Measurements from ENCODE around the gene GFOD1. TPM values are rescaled to one million over a fixed set of nuclear protein-coding genes. Genes with fewer than 3 reads are reported as not detected.

The GFOD1 gene
- total RNA-seq, 1 donor from 2014 or later = 20.2 TPM

GRCh38 chr6:13484138-13484708, 3.2 kb downstream of the GFOD1 start:
- ATAC-seq (no peak), DNase-seq (no peak)
- TF ChIP-seq CTCF (IDR thresholded peaks at IDR 0.05) = no peak
- Histone ChIP-seq H3K9me3 (no peaks in the 10 kb centered on the region), H3K4me3 (peak overlapping the region; percentile 91), H3K27ac (peak overlapping the region; percentile 18), H3K4me1 (peaks cover 47% of the 10 kb centered on the region), H3K27me3 (ENCODE audit: low read depth) (no peaks in the 10 kb centered on the region), H3K36me3 (peaks cover 6% of the 10 kb centered on the region)
- intact Hi-C loops (cut with DNase I) = no loop called here

DNA sequence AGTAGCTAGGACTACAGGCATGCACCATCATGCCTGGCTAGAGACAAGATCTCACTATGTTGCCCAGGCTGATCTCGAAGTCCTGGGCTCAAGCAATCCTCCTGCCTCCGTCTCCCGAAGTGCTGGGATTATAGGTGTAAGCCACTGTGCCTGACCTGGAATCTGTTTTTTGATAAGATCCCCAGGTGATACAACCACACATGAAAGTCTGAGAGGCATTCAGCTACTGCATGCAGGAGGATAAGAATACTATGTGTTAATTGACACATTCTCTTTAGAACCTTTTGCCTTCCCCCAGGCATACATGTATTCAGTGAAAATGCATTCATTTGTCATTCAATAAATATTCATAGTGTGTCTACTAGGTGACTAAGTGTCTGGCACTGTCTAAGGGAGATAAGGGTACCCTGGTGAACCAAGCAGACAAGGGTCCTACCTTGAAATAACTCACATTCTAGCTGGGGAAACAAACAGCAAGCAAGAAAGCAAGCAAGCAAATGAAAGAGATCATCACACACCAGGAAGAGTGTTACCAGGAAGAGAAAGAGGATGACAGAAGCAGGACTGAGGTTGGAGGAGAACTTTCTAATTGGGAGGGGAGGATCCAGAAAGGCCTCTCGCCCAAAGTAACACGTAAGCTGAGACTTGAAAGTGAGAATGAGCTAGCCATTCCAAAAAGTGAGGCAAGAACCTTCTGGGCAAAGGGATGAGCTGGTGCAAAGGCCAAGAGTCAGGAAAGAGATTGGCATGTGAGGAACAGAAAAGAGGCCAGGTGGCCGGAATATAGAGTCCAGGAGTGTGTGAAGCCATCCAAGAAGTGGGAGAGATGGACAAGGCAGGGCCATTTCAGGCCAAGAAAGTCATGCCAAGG, 6.5 kb downstream of the GFOD1 start:
- intact Hi-C loops (cut with DNase I) = no loop called here
- H3K27ac ChIP-seq = no peak overlapping the region
- H3K4me3 ChIP-seq = no peak overlapping the region
- no peak for DNase-seq
- ATAC-seq = no peak
- peaks cover 10% of the 10 kb centered on the region for H3K36me3 ChIP-seq
- no peaks in the 10 kb centered on the region for H3K27me3 ChIP-seq (ENCODE audit: low read depth)
- peaks cover 36% of the 10 kb centered on the region for H3K4me1 ChIP-seq
- TF ChIP-seq CTCF (IDR thresholded peaks at IDR 0.05) = no peak
- no peaks in the 10 kb centered on the region for H3K9me3 ChIP-seq

DNA sequence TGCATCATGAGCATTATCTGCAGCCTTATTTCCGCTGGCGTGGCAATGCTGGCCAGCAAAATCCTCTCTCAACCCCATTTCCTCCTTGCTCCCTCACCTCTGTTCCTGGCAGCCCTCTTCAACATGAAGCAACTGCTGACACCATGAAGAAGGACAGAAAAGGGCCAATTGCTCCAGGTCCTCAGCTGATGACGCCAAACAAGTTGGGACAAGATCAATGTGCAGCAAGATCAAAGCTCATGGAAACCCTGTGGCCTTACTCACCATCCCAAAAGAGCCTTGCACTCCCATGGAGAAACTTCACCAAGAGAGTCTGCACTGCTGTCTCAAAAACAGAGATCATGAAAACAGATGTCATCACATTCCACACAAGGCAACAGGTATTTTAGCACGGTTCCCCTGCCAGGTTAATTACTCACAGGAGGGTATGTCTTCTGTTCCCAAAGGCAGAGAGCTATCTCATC, 7.4 kb downstream of the GFOD1 start:
- intact Hi-C loops (cut with DNase I) = no loop called here
- no peak for TF ChIP-seq CTCF (IDR thresholded peaks at IDR 0.05)

GRCh38 chr6:13479206-13479800, 8.1 kb downstream of the GFOD1 start:
- TF ChIP-seq CTCF (IDR thresholded peaks at IDR 0.05) = no peak
- H3K4me3 ChIP-seq = no peak overlapping the region
- no peak for DNase-seq
- H3K4me1 ChIP-seq = peaks cover 20% of the 10 kb centered on the region
- no peak for ATAC-seq
- no peaks in the 10 kb centered on the region for H3K27me3 ChIP-seq (ENCODE audit: low read depth)
- no peaks in the 10 kb centered on the region for H3K9me3 ChIP-seq
- no peak overlapping the region for H3K27ac ChIP-seq
- peaks cover 10% of the 10 kb centered on the region for H3K36me3 ChIP-seq
- intact Hi-C loops (cut with DNase I) = no loop called here

More for the DNA sequence above, 7.4 kb downstream of the GFOD1 start:
- peaks cover 10% of the 10 kb centered on the region for H3K36me3 ChIP-seq
- DNase-seq (no peak), ATAC-seq (no peak)
- H3K27me3 ChIP-seq (ENCODE audit: low read depth) = no peaks in the 10 kb centered on the region
- no peaks in the 10 kb centered on the region for H3K9me3 ChIP-seq
- H3K4me3 ChIP-seq = no peak overlapping the region
- no peak overlapping the region for H3K27ac ChIP-seq
- H3K4me1 ChIP-seq = peaks cover 27% of the 10 kb centered on the region

DNA sequence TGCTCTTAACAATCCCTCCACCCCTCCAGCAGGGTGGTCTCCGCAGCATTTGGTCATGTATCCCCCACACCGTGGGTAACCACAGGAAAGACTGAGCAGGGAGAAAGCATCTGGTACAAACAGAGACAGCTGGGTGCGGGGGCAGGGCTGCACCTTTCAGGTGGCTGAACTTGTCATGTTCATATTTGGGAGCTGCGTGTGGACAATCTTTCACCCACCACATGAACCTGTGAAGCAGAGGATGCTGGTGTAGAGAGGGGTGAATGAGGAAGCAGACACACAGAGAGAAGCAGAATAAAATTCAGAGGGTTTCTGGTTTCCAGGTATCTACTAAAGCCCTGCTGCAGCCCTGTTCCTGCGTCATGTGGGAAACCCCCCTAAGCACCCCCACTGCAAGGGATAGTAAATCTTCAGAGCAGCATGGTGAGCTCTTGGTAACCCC, 8.9 kb downstream of the GFOD1 start:
- H3K9me3 ChIP-seq = no peaks in the 10 kb centered on the region
- H3K36me3 ChIP-seq = peaks cover 10% of the 10 kb centered on the region
- no peak for ATAC-seq
- H3K4me3 ChIP-seq = no peak overlapping the region
- H3K27me3 ChIP-seq (ENCODE audit: low read depth) = no peaks in the 10 kb centered on the region
- TF ChIP-seq CTCF (IDR thresholded peaks at IDR 0.05) = no peak
- DNase-seq = no peak
- intact Hi-C loops (cut with DNase I) = no loop called here
- peaks cover 16% of the 10 kb centered on the region for H3K4me1 ChIP-seq
- no peak overlapping the region for H3K27ac ChIP-seq

Measured in lower lobe of right lung (tissue), 2 donors.